ENCODE results near the gene TSPOAP1. TPM values are rescaled to one million over a fixed set of nuclear protein-coding genes. Genes with fewer than 3 reads are reported as not detected.

Gene TSPOAP1
- total RNA-seq, 1 experiment from 2014 or later: 10.9 TPM

GRCh38 chr17:58332778-58333735 is 4.5 kb upstream of the TSPOAP1 start (continued):
- TF ChIP-seq ARID4B (CRISPR knock-in tag; IDR thresholded peaks at IDR 0.05; ENCODE audit: borderline replicate concordance) (no peak), FOXP4 (CRISPR knock-in tag; IDR thresholded peaks at IDR 0.05) (no peak), ATF1 (CRISPR knock-in tag; IDR thresholded peaks at IDR 0.05) (no peak), PREB (CRISPR knock-in tag; IDR thresholded peaks at IDR 0.05; ENCODE audit: borderline replicate concordance) (no peak), SP1 (CRISPR knock-in tag; conservative IDR thresholded peaks at IDR 0.05) (no peak), AR (CRISPR knock-in tag; IDR thresholded peaks at IDR 0.05) (no peak), GRHL2 (CRISPR knock-in tag; IDR thresholded peaks at IDR 0.05; ENCODE audit: insufficient replicate concordance, severe bottlenecking) (no peak)

GRCh38 chr17:58331815-58332777 is 3.5 kb upstream of the TSPOAP1 start:
- H3K9me3 Mint-ChIP-seq: no peaks in the 10 kb centered on the region
- ATAC-seq (no peak), DNase-seq (ENCODE audit: low spot score) (peak; percentile 8)
- POLR2A ChIA-PET: interaction anchor here (0.6 to 2.4 kb wide), 3 partner anchors 20 to 85 kb away, joined by 3 to 9 read pairs (median 8); partner anchors contain the start of genes RNF43 and SUPT4H1
- peaks cover 55% of the 10 kb centered on the region for H3K4me1 Mint-ChIP-seq
- H3K27ac Mint-ChIP-seq: no peak overlapping the region
- no peaks in the 10 kb centered on the region for H3K36me3 Mint-ChIP-seq
- CTCF ChIA-PET: interaction anchor here (1.8 kb wide), 1 partner anchor 20 kb away, joined by 6 read pairs; the partner anchor contains the start of gene SUPT4H1
- peaks cover 3% of the 10 kb centered on the region; the same call in 1 of the 2 replicates for H3K27me3 Mint-ChIP-seq (ENCODE audit: low read depth)
- no peak overlapping the region for H3K4me3 Mint-ChIP-seq
- no peak for TF ChIP-seq GRHL2 (CRISPR knock-in tag; IDR thresholded peaks at IDR 0.05; ENCODE audit: insufficient replicate concordance, severe bottlenecking)
- no peak for TF ChIP-seq RELA (CRISPR knock-in tag; IDR thresholded peaks at IDR 0.05; ENCODE audit: borderline replicate concordance)
- TF ChIP-seq ZNF317 (CRISPR knock-in tag; IDR thresholded peaks at IDR 0.05; ENCODE audit: borderline replicate concordance, low read depth): no peak
- TF ChIP-seq RORB (CRISPR knock-in tag; IDR thresholded peaks at IDR 0.05): no peak
- no peak for TF ChIP-seq AFF4 (CRISPR knock-in tag; IDR thresholded peaks at IDR 0.05; ENCODE audit: borderline replicate concordance)
- TF ChIP-seq USF1 (CRISPR knock-in tag; IDR thresholded peaks at IDR 0.05): no peak
- TF ChIP-seq GABPB1 (CRISPR knock-in tag; IDR thresholded peaks at IDR 0.05): no peak
- no peak for TF ChIP-seq ZSCAN18 (CRISPR knock-in tag; IDR thresholded peaks at IDR 0.05)

Data from WTC11 (cell line).